GM19043 (cell line): ENCODE results near the gene UBAP2.
"Not testable (repeated sequence)": the region's sequence is repeated elsewhere in the genome, so short reads cannot be mapped to it uniquely, and the experiment has no call there.

Experiments
- ATAC-seq: cut with Tn5 transposase; IDR thresholded peaks from one replicate; pipeline ENCODE4 v1.9.1; 2021; ENCODE audit warnings: low read depth; ENCODE audit not compliant: unreplicated experiment

Gene UBAP2

GRCh38 chr9:33988219-33988890 lies 60.3 kb downstream of the UBAP2 start:
- ATAC-seq, result peak; percentile 99

- ATAC-seq, result no peak
Measured at GRCh38 chr9:33976414-33976813, 72.3 kb downstream of the UBAP2 start.

- ATAC-seq, result no peak
Measured at GRCh38 chr9:33972698-33973097, 76.0 kb downstream of the UBAP2 start.

- ATAC-seq, result no peak
Measured at GRCh38 chr9:33964086-33964768, 84.5 kb downstream of the UBAP2 start.

GRCh38 chr9:33962468-33962867 lies 86.2 kb downstream of the UBAP2 start:
- not testable (repeated sequence) for ATAC-seq

GRCh38 chr9:33959725-33960124 lies 89.0 kb downstream of the UBAP2 start:
- no peak for ATAC-seq

- no peak for ATAC-seq
Measured at GRCh38 chr9:33956544-33956943, 92.1 kb downstream of the UBAP2 start.

GRCh38 chr9:33952066-33952465 lies 96.6 kb downstream of the UBAP2 start:
- ATAC-seq, result no peak

- ATAC-seq, result no peak
Measured at GRCh38 chr9:33950371-33950770, 98.3 kb downstream of the UBAP2 start.

GRCh38 chr9:33946779-33947535 lies 101.7 kb downstream of the UBAP2 start:
- ATAC-seq, result no peak

- ATAC-seq, result no peak
Measured at GRCh38 chr9:33943389-33943788, 105.3 kb downstream of the UBAP2 start.

GRCh38 chr9:33942471-33943083 lies 106.1 kb downstream of the UBAP2 start:
- no peak for ATAC-seq

- no peak for ATAC-seq
Measured at GRCh38 chr9:33939924-33940874, 108.5 kb downstream of the UBAP2 start.

- ATAC-seq, result no peak
Measured at GRCh38 chr9:33934188-33934878, 114.4 kb downstream of the UBAP2 start.

GRCh38 chr9:33932078-33932807 lies 116.4 kb downstream of the UBAP2 start:
- no peak for ATAC-seq

- ATAC-seq, result no peak
Measured at GRCh38 chr9:33931326-33931725, 117.4 kb downstream of the UBAP2 start.

GRCh38 chr9:33927694-33928093 lies 121.0 kb downstream of the UBAP2 start:
- ATAC-seq, result no peak

GRCh38 chr9:33926746-33927485 lies 121.8 kb downstream of the UBAP2 start:
- no peak for ATAC-seq
